OCI-LY1 (cell line): ENCODE measurements around the gene SDCCAG8.

Source experiments
- CTCF ChIP-seq: fragments of 200-600 bp; sonication (generic), shearing (Covaris generic); IDR thresholded peaks from 2 replicates; pipeline ENCODE4 v1.5.1; 2017; ENCODE audit warnings: mild to moderate bottlenecking, antibody characterized with exemption, low read length, moderate library complexity, mixed read lengths
- EZH2 ChIP-seq: fragments of 200-600 bp; sonication (generic), shearing (Covaris generic); IDR thresholded peaks from 2 replicates; pipeline ENCODE4 v1.8.0; 2017; ENCODE audit warnings: borderline replicate concordance, mixed run types, mild to moderate bottlenecking, antibody characterized with exemption, low read length, moderate library complexity, mixed read lengths

GRCh38 chr1:243462929-243463697 lies 207.3 kb downstream of the SDCCAG8 start:
- TF ChIP-seq EZH2 (no peak), CTCF (no peak)
